GM19239 (cell line): Measurements from ENCODE around the gene INSL3.

Experiments
- DNase-seq: peaks from one replicate; pipeline ENCODE4 v3.0.0; 2011; ENCODE audit warnings: low spot score; ENCODE audit not compliant: insufficient read length
- FAIRE-seq: peaks from 2 replicates; lab custom pipeline; 2011; peaks lifted over from hg19 to GRCh38; lab: Jason Lieb, UNC

The INSL3 gene

GRCh38 chr19:17847538-17848366 is 26.4 kb upstream of the INSL3 start, which contains the start of gene JAK3:
Gene JAK3, minus strand, starts transcription at chr19:17847982. Its CDS starts 3,565 bp downstream, at chr19:17844417.
- peak; percentile 90 for FAIRE-seq
- DNase-seq: peak; percentile 78

- FAIRE-seq: peak; percentile 35
- DNase-seq: no peak
Measured at GRCh38 chr19:17846146-17846545, 24.8 kb upstream of the INSL3 start.

- no peak for DNase-seq
- no peak for FAIRE-seq
Measured at GRCh38 chr19:17843908-17844490, 22.7 kb upstream of the INSL3 start.

GRCh38 chr19:17843292-17843827 is 22.0 kb upstream of the INSL3 start:
- DNase-seq: no peak
- FAIRE-seq: no peak

- no peak for FAIRE-seq
- no peak for DNase-seq
Measured at GRCh38 chr19:17842663-17843291, 21.5 kb upstream of the INSL3 start.

GRCh38 chr19:17841810-17842662 is 20.7 kb upstream of the INSL3 start:
- no peak for DNase-seq
- FAIRE-seq: no peak

GRCh38 chr19:17841371-17841809 is 20.1 kb upstream of the INSL3 start:
- FAIRE-seq: no peak
- DNase-seq: no peak

- DNase-seq: no peak
- no peak for FAIRE-seq
Measured at GRCh38 chr19:17840019-17840418, 18.7 kb upstream of the INSL3 start.

- FAIRE-seq (no peak), DNase-seq (no peak)
Measured at GRCh38 chr19:17837972-17838371, 16.7 kb upstream of the INSL3 start.

GRCh38 chr19:17836530-17836929 is 15.2 kb upstream of the INSL3 start:
- no peak for FAIRE-seq

GRCh38 chr19:17835182-17836006 is 14.1 kb upstream of the INSL3 start:
- FAIRE-seq (no peak), DNase-seq (no peak)

More at GRCh38 chr19:17836530-17836929, 15.2 kb upstream of the INSL3 start:
- DNase-seq: no peak

- DNase-seq: no peak
- no peak for FAIRE-seq
Measured at GRCh38 chr19:17834350-17835181, 13.2 kb upstream of the INSL3 start.

- FAIRE-seq: no peak
Measured at GRCh38 chr19:17832443-17833208, 11.3 kb upstream of the INSL3 start.

GRCh38 chr19:17831419-17831888 is 10.1 kb upstream of the INSL3 start:
- FAIRE-seq (no peak), DNase-seq (no peak)

More at GRCh38 chr19:17832443-17833208, 11.3 kb upstream of the INSL3 start:
- DNase-seq: no peak

GRCh38 chr19:17830567-17831418 is 9.5 kb upstream of the INSL3 start:
- no peak for DNase-seq
- FAIRE-seq: no peak

GRCh38 chr19:17829855-17830566 is 8.7 kb upstream of the INSL3 start:
- DNase-seq: no peak
- FAIRE-seq: no peak
